ENCODE results near the gene FTSJ3. TPM values are rescaled to one million over a fixed set of nuclear protein-coding genes. Genes with fewer than 3 reads are reported as not detected.

Gene FTSJ3
- total and polyA plus RNA-seq, 2 of the 13 experiments (the other 11 are each of a cell fraction or from before 2014, with no cell fraction given) = 26.0 to 64.2 TPM

- TF ChIP-seq ZNF205 (CRISPR knock-in tag; IDR thresholded peaks at IDR 0.05) = no peak
Measured at GRCh38 chr17:63783522-63783921, 43.9 kb downstream of the FTSJ3 start (continued).

GRCh38 chr17:63780928-63781327 is 46.5 kb downstream of the FTSJ3 start:
- Histone ChIP-seq H3K27ac (ENCODE audit: extremely low read length, insufficient read depth, low read length) (no peak overlapping the region), H3K9ac (ENCODE audit: insufficient read depth, low read depth, low read length) (no peak overlapping the region), H3K79me2 (ENCODE audit: insufficient read depth, low read length) (peaks cover 95% of the 10 kb centered on the region), H3K36me3 (replicated peaks in 1 of 2; ENCODE audit: control insufficient read depth in 1 of 2, insufficient read depth in 2 of 2, low read length in 2 of 2) (peaks cover 15 to 72% of the 10 kb centered on the region in 2 experiments), H3K4me3 (replicated peaks in 1 of 3; ENCODE audit: insufficient read depth in 1 of 3, low read depth in 2 of 3, low read length in 3 of 3) (no peak overlapping the region), H3K4me1 (ENCODE audit: insufficient read depth, low read length) (peaks cover 92% of the 10 kb centered on the region), H3K27me3 (ENCODE audit: control insufficient read depth in 1 of 2, insufficient read depth in 2 of 2, low read length in 2 of 2) (no peaks in the 10 kb centered on the region), H2AFZ (ENCODE audit: low read length) (no peak overlapping the region), H3K9me3 (ENCODE audit: low read length) (no peaks in the 10 kb centered on the region), H3K4me2 (ENCODE audit: low read depth, low read length) (no peak overlapping the region), H4K20me1 (ENCODE audit: insufficient read depth, low read length) (peaks cover 63% of the 10 kb centered on the region)
- no TSS peak for BruUV-seq (replicated peaks)
- WGBS (ENCODE audit: low lambda C conversion rate) = 98% methylated on average over 4 of the region's 4 CpGs
- no peak for FAIRE-seq
- no peak for ATAC-seq
- in situ Hi-C loops (cut with HindIII; ENCODE audit: extremely low pct_ligation_motif_present, low pct_unique_long_range_greater_than_20kb) = no loop called here
- CTCF ChIA-PET (ENCODE audit: low intra/inter-chr PET ratio, low total read pairs) = no interaction called here
- intact Hi-C loops (cut with micrococcal nuclease; ENCODE audit: unreplicated experiment) = no loop called here
- POLR2A ChIA-PET = interaction anchor here (8.5 kb wide), 1 partner anchor 7 kb away, joined by 72 read pairs; the partner anchor contains the start of genes CCDC47 and DDX42
- DNase-seq (ENCODE audit: low spot score) = no peak
- TF ChIP-seq KMT2A (CRISPR knock-in tag; IDR thresholded peaks at IDR 0.05) = no peak
- TF ChIP-seq HMGA1 (CRISPR knock-in tag; conservative IDR thresholded peaks at IDR 0.05) = no peak
- no peak for TF ChIP-seq ZBTB1 (CRISPR knock-in tag; IDR thresholded peaks at IDR 0.05; ENCODE audit: borderline replicate concordance)
- TF ChIP-seq BRCA1 (CRISPR knock-in tag; IDR thresholded peaks at IDR 0.05) = no peak
- TF ChIP-seq PRDM10 (CRISPR knock-in tag; IDR thresholded peaks at IDR 0.05; ENCODE audit: low read depth) = no peak
- no peak for TF ChIP-seq ZNF383 (CRISPR knock-in tag; IDR thresholded peaks at IDR 0.05; ENCODE audit: borderline replicate concordance)
- no peak for TF ChIP-seq USF2 (IDR thresholded peaks at IDR 0.05; ENCODE audit: low read depth, low read length)
- TF ChIP-seq USF2 (CRISPR knock-in tag; IDR thresholded peaks at IDR 0.05; ENCODE audit: borderline replicate concordance) = no peak
- TF ChIP-seq CREB3 (CRISPR knock-in tag; IDR thresholded peaks at IDR 0.05) = no peak
- TF ChIP-seq ZBTB39 (CRISPR knock-in tag; IDR thresholded peaks at IDR 0.05) = no peak

Data from HepG2 (cell line).